Activated CD4-positive, alpha-beta memory T cell treated with anti-CD3 and anti-CD28 coated beads, Interleukin-2, amount 10 ng/mL, durations not matched to agents 7 days and 5 days (primary cell): ENCODE results near the gene ADCY7. TPM values are rescaled to one million over a fixed set of nuclear protein-coding genes. Genes with fewer than 3 reads are reported as not detected.

ENCODE experiments used
- CTCF ChIA-PET: fragments of 350-600 bp; sonication (Branson Sonifier 250); formaldehyde crosslinking; loops from one replicate; lab custom pipeline; 2021; ENCODE audit warnings: antibody characterized with exemption, inconsistent platforms; lab: Charles Lee
- POLR2A ChIA-PET: fragments of 350-600 bp; sonication (Branson Sonifier 250); formaldehyde crosslinking; loops from one replicate; lab custom pipeline; 2021; ENCODE audit warnings: antibody characterized with exemption; lab: Charles Lee
- DNase-seq: peaks from one replicate; pipeline ENCODE4 v3.0.0-alpha.2; 2020
- H3K27ac Mint-ChIP-seq: one replicate; pipeline ENCODE4 v1.8.0; 2021; ENCODE audit warnings: mild to moderate bottlenecking, mixed read lengths
- H3K27me3 Mint-ChIP-seq: one replicate; pipeline ENCODE4 v1.8.0; 2021; ENCODE audit warnings: mixed read lengths
- H3K36me3 Mint-ChIP-seq: one replicate; pipeline ENCODE4 v1.8.0; 2021; ENCODE audit warnings: low read depth, mixed read lengths
- H3K4me1 Mint-ChIP-seq: one replicate; pipeline ENCODE4 v1.8.0; 2021; ENCODE audit warnings: mixed read lengths
- H3K4me3 Mint-ChIP-seq: one replicate; pipeline ENCODE4 v1.8.0; 2021; ENCODE audit warnings: mild to moderate bottlenecking, mixed read lengths
- H3K9me3 Mint-ChIP-seq: one replicate; pipeline ENCODE4 v1.8.0; 2021; ENCODE audit warnings: mixed read lengths
- total RNA-seq, 2 experiments: library from RNA; stranded (reverse); gene quantifications; one replicate each; pipeline ENCODE4 v1.2.3, GENCODE V29; 2021

Gene ADCY7
- total RNA-seq, 2 experiments from 2014 or later, result 266 to 270 TPM

GRCh38 chr16:50288026-50288425, 21.7 kb downstream of the ADCY7 start:
- H3K27me3 Mint-ChIP-seq, result no peaks in the 10 kb centered on the region
- peaks cover 40% of the 10 kb centered on the region for H3K4me1 Mint-ChIP-seq
- CTCF ChIA-PET, result no interaction called here
- peaks cover 80% of the 10 kb centered on the region for H3K36me3 Mint-ChIP-seq
- H3K27ac Mint-ChIP-seq, result no peak overlapping the region
- peaks cover 3% of the 10 kb centered on the region for H3K9me3 Mint-ChIP-seq
- no peak overlapping the region for H3K4me3 Mint-ChIP-seq
- DNase-seq, result no peak
- POLR2A ChIA-PET, result interaction anchor here (28.6 kb wide), 1 partner anchor 31 kb away, joined by 686 read pairs; the partner anchor contains the start of gene ADCY7

- POLR2A ChIA-PET, result interaction anchor here (2.1 to 2.3 kb wide), 2 partner anchors 11 to 14 kb away, joined by 5 to 8 read pairs; no protein-coding TSS in a partner anchor
- peaks cover 32% of the 10 kb centered on the region for H3K4me1 Mint-ChIP-seq
- CTCF ChIA-PET, result interaction anchor here (0.6 to 1.1 kb wide), 2 partner anchors 41 to 66 kb away, joined by 3 read pairs; no protein-coding TSS in a partner anchor
- no peaks in the 10 kb centered on the region for H3K27me3 Mint-ChIP-seq
- H3K4me3 Mint-ChIP-seq, result no peak overlapping the region
- H3K36me3 Mint-ChIP-seq, result peaks cover 80% of the 10 kb centered on the region
- no peak overlapping the region for H3K27ac Mint-ChIP-seq
- H3K9me3 Mint-ChIP-seq, result peaks cover 3% of the 10 kb centered on the region
- no peak for DNase-seq
Measured at GRCh38 chr16:50288920-50289319, 22.6 kb downstream of the ADCY7 start.

- no peak for DNase-seq
- Mint-ChIP-seq H3K4me1 (peaks cover 22% of the 10 kb centered on the region), H3K9me3 (peaks cover 3% of the 10 kb centered on the region), H3K27me3 (no peaks in the 10 kb centered on the region), H3K36me3 (peaks cover 74% of the 10 kb centered on the region), H3K4me3 (no peak overlapping the region), H3K27ac (no peak overlapping the region)
- ChIA-PET CTCF (interaction anchor here (1.1 kb wide), 1 partner anchor 65 kb away, joined by 3 read pairs; no protein-coding TSS in a partner anchor), POLR2A (interaction anchor here (0.8 to 2.3 kb wide), 4 partner anchors 8 to 22 kb away, joined by 3 to 8 read pairs (median 4); no protein-coding TSS in a partner anchor)
Measured at GRCh38 chr16:50289950-50290764, 23.8 kb downstream of the ADCY7 start.

GRCh38 chr16:50290856-50291255, 24.5 kb downstream of the ADCY7 start:
- H3K9me3 Mint-ChIP-seq, result peaks cover 3% of the 10 kb centered on the region
- DNase-seq, result no peak
- H3K4me3 Mint-ChIP-seq, result no peak overlapping the region
- peaks cover 20% of the 10 kb centered on the region for H3K4me1 Mint-ChIP-seq
- H3K36me3 Mint-ChIP-seq, result peaks cover 73% of the 10 kb centered on the region
- POLR2A ChIA-PET, result interaction anchor here (2.1 to 2.3 kb wide), 2 partner anchors 13 to 16 kb away, joined by 5 to 8 read pairs; no protein-coding TSS in a partner anchor
- CTCF ChIA-PET, result no interaction called here
- no peak overlapping the region for H3K27ac Mint-ChIP-seq
- no peaks in the 10 kb centered on the region for H3K27me3 Mint-ChIP-seq

- Mint-ChIP-seq H3K9me3 (no peaks in the 10 kb centered on the region), H3K36me3 (peaks cover 70% of the 10 kb centered on the region), H3K27ac (no peak overlapping the region), H3K4me1 (peaks cover 17% of the 10 kb centered on the region), H3K27me3 (no peaks in the 10 kb centered on the region), H3K4me3 (no peak overlapping the region)
- POLR2A ChIA-PET, result interaction anchor here (0.7 kb wide), 1 partner anchor 9 kb away, joined by 3 read pairs; no protein-coding TSS in a partner anchor
- CTCF ChIA-PET, result no interaction called here
- no peak for DNase-seq
Measured at GRCh38 chr16:50291719-50292565, 25.6 kb downstream of the ADCY7 start.

GRCh38 chr16:50292566-50292948, 26.2 kb downstream of the ADCY7 start:
- Mint-ChIP-seq H3K4me1 (peaks cover 17% of the 10 kb centered on the region), H3K4me3 (no peak overlapping the region), H3K27me3 (no peaks in the 10 kb centered on the region), H3K27ac (no peak overlapping the region), H3K9me3 (no peaks in the 10 kb centered on the region), H3K36me3 (peaks cover 73% of the 10 kb centered on the region)
- CTCF ChIA-PET, result no interaction called here
- POLR2A ChIA-PET, result interaction anchor here (0.7 to 1.6 kb wide), 2 partner anchors 10 to 14 kb away, joined by 3 read pairs; no protein-coding TSS in a partner anchor
- no peak for DNase-seq

- Mint-ChIP-seq H3K4me1 (peaks cover 17% of the 10 kb centered on the region), H3K27ac (no peak overlapping the region), H3K9me3 (no peaks in the 10 kb centered on the region), H3K36me3 (peaks cover 71% of the 10 kb centered on the region), H3K27me3 (no peaks in the 10 kb centered on the region), H3K4me3 (no peak overlapping the region)
- ChIA-PET POLR2A (interaction anchor here (0.6 to 1.6 kb wide), 3 partner anchors 11 to 78 kb away, joined by 3 read pairs; no protein-coding TSS in a partner anchor), CTCF (no interaction called here)
- no peak for DNase-seq
Measured at GRCh38 chr16:50293041-50293783, 26.9 kb downstream of the ADCY7 start.

- H3K36me3 Mint-ChIP-seq, result peaks cover 65% of the 10 kb centered on the region
- no peak overlapping the region for H3K27ac Mint-ChIP-seq
- no peaks in the 10 kb centered on the region for H3K9me3 Mint-ChIP-seq
- POLR2A ChIA-PET, result interaction anchor here (1.6 kb wide), 1 partner anchor 13 kb away, joined by 3 read pairs; no protein-coding TSS in a partner anchor
- no peak for DNase-seq
- CTCF ChIA-PET, result interaction anchor here (0.6 kb wide), 2 partner anchors 16 to 102 kb away, joined by 3 read pairs; no protein-coding TSS in a partner anchor
- peaks cover 12% of the 10 kb centered on the region for H3K4me1 Mint-ChIP-seq
- H3K27me3 Mint-ChIP-seq, result no peaks in the 10 kb centered on the region
- no peak overlapping the region for H3K4me3 Mint-ChIP-seq
Measured at GRCh38 chr16:50293994-50294855, 27.9 kb downstream of the ADCY7 start.

- no peaks in the 10 kb centered on the region for H3K9me3 Mint-ChIP-seq
- DNase-seq, result no peak
- peaks cover 9% of the 10 kb centered on the region for H3K4me1 Mint-ChIP-seq
- peaks cover 58% of the 10 kb centered on the region for H3K36me3 Mint-ChIP-seq
- H3K4me3 Mint-ChIP-seq, result no peak overlapping the region
- H3K27ac Mint-ChIP-seq, result no peak overlapping the region
- H3K27me3 Mint-ChIP-seq, result no peaks in the 10 kb centered on the region
- ChIA-PET POLR2A (interaction anchor here (1.0 kb wide), 1 partner anchor 20 kb away, joined by 3 read pairs; no protein-coding TSS in a partner anchor), CTCF (interaction anchor here (0.6 kb wide), 2 partner anchors 17 to 102 kb away, joined by 3 read pairs; no protein-coding TSS in a partner anchor)
Measured at GRCh38 chr16:50294955-50295354, 28.6 kb downstream of the ADCY7 start.

- ChIA-PET POLR2A (interaction anchor here (1.0 kb wide), 1 partner anchor 21 kb away, joined by 3 read pairs; no protein-coding TSS in a partner anchor), CTCF (no interaction called here)
- Mint-ChIP-seq H3K27me3 (no peaks in the 10 kb centered on the region), H3K27ac (peak overlapping the region; percentile 34), H3K4me3 (no peak overlapping the region), H3K4me1 (peaks cover 7% of the 10 kb centered on the region), H3K9me3 (no peaks in the 10 kb centered on the region), H3K36me3 (peaks cover 57% of the 10 kb centered on the region)
- DNase-seq, result no peak
Measured at GRCh38 chr16:50295541-50296132, 29.3 kb downstream of the ADCY7 start.

GRCh38 chr16:50296807-50297206, 30.5 kb downstream of the ADCY7 start:
- H3K36me3 Mint-ChIP-seq, result peaks cover 58% of the 10 kb centered on the region
- POLR2A ChIA-PET, result interaction anchor here (0.9 to 1.2 kb wide), 4 partner anchors 12 to 30 kb away, joined by 3 to 4 read pairs (median 3); no protein-coding TSS in a partner anchor
- no peak for DNase-seq
- H3K27ac Mint-ChIP-seq, result no peak overlapping the region
- no peak overlapping the region for H3K4me3 Mint-ChIP-seq
- no peaks in the 10 kb centered on the region for H3K9me3 Mint-ChIP-seq
- CTCF ChIA-PET, result no interaction called here
- H3K27me3 Mint-ChIP-seq, result no peaks in the 10 kb centered on the region
- H3K4me1 Mint-ChIP-seq, result peaks cover 7% of the 10 kb centered on the region
